ENCODE data around the gene USP9X.
"Not testable (repeated sequence)": the region's sequence is repeated elsewhere in the genome, so short reads cannot be mapped to it uniquely, and the experiment has no call there.

Gene USP9X

GRCh38 chrX:41110801-41111625 lies 25.8 kb downstream of the USP9X start:
- TF ChIP-seq CTCF (IDR thresholded peaks at IDR 0.05; ENCODE audit: low read depth, low read length), result no peak
- no peak for DNase-seq (ENCODE audit: extremely low read depth, low read depth)

- peak; percentile 73 for TF ChIP-seq CTCF (IDR thresholded peaks at IDR 0.05; ENCODE audit: low read depth, low read length)
- not testable (repeated sequence) for DNase-seq (ENCODE audit: extremely low read depth, low read depth)
Measured at GRCh38 chrX:41115104-41115425, 29.8 kb downstream of the USP9X start.

GRCh38 chrX:41116948-41117347 lies 31.7 kb downstream of the USP9X start:
- DNase-seq (ENCODE audit: extremely low read depth, low read depth), result no peak
- TF ChIP-seq CTCF (IDR thresholded peaks at IDR 0.05; ENCODE audit: low read depth, low read length), result no peak

- DNase-seq (ENCODE audit: extremely low read depth, low read depth), result no peak
- no peak for TF ChIP-seq CTCF (IDR thresholded peaks at IDR 0.05; ENCODE audit: low read depth, low read length)
Measured at GRCh38 chrX:41118156-41118555, 32.9 kb downstream of the USP9X start.

GRCh38 chrX:41119803-41120202 lies 34.6 kb downstream of the USP9X start:
- DNase-seq (ENCODE audit: extremely low read depth, low read depth), result no peak
- TF ChIP-seq CTCF (IDR thresholded peaks at IDR 0.05; ENCODE audit: low read depth, low read length), result no peak

GRCh38 chrX:41121766-41122165 lies 36.5 kb downstream of the USP9X start:
- TF ChIP-seq CTCF (IDR thresholded peaks at IDR 0.05; ENCODE audit: low read depth, low read length), result no peak
- no peak for DNase-seq (ENCODE audit: extremely low read depth, low read depth)

GRCh38 chrX:41122664-41123257 lies 37.5 kb downstream of the USP9X start:
- no peak for DNase-seq (ENCODE audit: extremely low read depth, low read depth)
- TF ChIP-seq CTCF (IDR thresholded peaks at IDR 0.05; ENCODE audit: low read depth, low read length), result no peak
